K562 (cell line): ENCODE data around the gene PCED1B. TPM values are rescaled to one million over a fixed set of nuclear protein-coding genes. Genes with fewer than 3 reads are reported as not detected.

Experiments
- ATAC-seq: fragments of 200-7000 bp; cut with Tn5 transposase; 3 replicates; pipeline ENCODE4 v1.9.1; 2020; ENCODE audit warnings: moderate library complexity
- BruUV-seq: library from RNA; stranded (reverse); fragments of 400-500 nt; replicated peaks from 2 replicates; lab custom pipeline; 2021; lab: Mats Ljungman, UMichigan
- CTCF ChIA-PET: fragments of 300-600 bp; formaldehyde crosslinking; extraction: SDS; loops from one replicate; lab custom pipeline; 2021; ENCODE audit warnings: low intra/inter-chr PET ratio; lab: Yijun Ruan, JAX
- POLR2A ChIA-PET: fragments of 300-600, 350-650 bp; sonication (Branson Sonifier 250); formaldehyde crosslinking; extraction: SDS; loops from one replicate; lab custom pipeline; 2021; ENCODE audit warnings: antibody characterized with exemption, inconsistent platforms; lab: Yijun Ruan, JAX
- DNase-seq, 4 experiments: peaks; one replicate each; pipeline versions ENCODE4 v3.0.0 to v3.0.0-alpha.2; 2011 to 2018; ENCODE audit warnings: low spot score in 3 of 4, mixed read lengths in 3 of 4; ENCODE audit errors: extremely low read depth in 1 of 4
- FAIRE-seq: peaks from 2 replicates; lab custom pipeline; 2011; peaks lifted over from hg19 to GRCh38; lab: Jason Lieb, UNC
- H2AFZ ChIP-seq: 2 replicates; pipeline ENCODE4 v1.6.0; 2011; ENCODE audit warnings: low read depth, low read length, control low read depth, inconsistent platforms
- H3K27ac ChIP-seq: fragments of 200-600 bp; 3 replicates; pipeline ENCODE4 v1.8.0; 2011; ENCODE audit warnings: low read depth, mild to moderate bottlenecking, control low read depth, inconsistent platforms, low read length, moderate library complexity, mixed read lengths; ENCODE audit errors: extremely low read depth
- H3K27me3 ChIP-seq, 2 experiments: fragments of 300-600 bp in 1 of 2; 2 replicates in 1 of 2; 3 replicates in 1 of 2; pipeline versions ENCODE4 v1.6.0 to v1.8.0; 2011; ENCODE audit warnings: inconsistent platforms in 2 of 2, low read length in 2 of 2, mild to moderate bottlenecking in 1 of 2, mixed read lengths in 1 of 2, moderate library complexity in 1 of 2; ENCODE audit not compliant: control insufficient read depth in 2 of 2, insufficient read depth in 2 of 2
- H3K36me3 ChIP-seq: fragments of 300-600 bp; 3 replicates; pipeline ENCODE4 v1.8.0; 2011; ENCODE audit warnings: mild to moderate bottlenecking, low read length, inconsistent platforms; ENCODE audit not compliant: control insufficient read depth, insufficient read depth
- H3K4me1 ChIP-seq, 2 experiments: fragments of 200-600 bp in 1 of 2; replicated peaks in 1 of 2; 2 replicates in 1 of 2; 3 replicates in 1 of 2; pipeline versions ENCODE4 v1.5.1 to v1.8.0; 2011; ENCODE audit warnings: inconsistent platforms in 2 of 2, low read length in 2 of 2, mild to moderate bottlenecking in 1 of 2, mixed read lengths in 1 of 2, moderate library complexity in 1 of 2; ENCODE audit not compliant: control insufficient read depth in 2 of 2, insufficient read depth in 2 of 2
- H3K4me2 ChIP-seq: 2 replicates; pipeline ENCODE4 v1.6.1; 2011; ENCODE audit warnings: low read length, control low read depth, inconsistent platforms, mixed read lengths; ENCODE audit not compliant: insufficient read depth
- H3K4me3 ChIP-seq: fragments of 200-600 bp; sonication (generic), shearing (Covaris generic); 2 replicates; pipeline ENCODE4 v1.5.1; 2016; ENCODE audit warnings: control low read depth, inconsistent platforms
- H3K79me2 ChIP-seq: fragments of 200-600 bp; 3 replicates; pipeline ENCODE4 v1.8.0; 2011; ENCODE audit warnings: low read length, inconsistent platforms; ENCODE audit not compliant: control insufficient read depth, insufficient read depth
- H3K9ac ChIP-seq, 2 experiments: 2 replicates each; pipeline versions ENCODE4 v1.6.0 to v1.6.1; 2011; ENCODE audit warnings: low read depth in 2 of 2, low read length in 2 of 2, control low read depth in 1 of 2, inconsistent platforms in 1 of 2, mild to moderate bottlenecking in 1 of 2, mixed read lengths in 1 of 2; ENCODE audit not compliant: insufficient read depth in 1 of 2
- H3K9me1 ChIP-seq: one replicate; pipeline ENCODE4 v1.6.0; 2011; ENCODE audit warnings: inconsistent platforms, mild to moderate bottlenecking, low read length, moderate library complexity; ENCODE audit not compliant: control insufficient read depth, insufficient read depth
- H3K9me3 ChIP-seq: replicated peaks from 2 replicates; pipeline ENCODE4 v1.5.1; 2011; ENCODE audit warnings: low read depth, low read length, inconsistent platforms; ENCODE audit not compliant: control insufficient read depth, insufficient read depth
- H4K20me1 ChIP-seq: replicated peaks from 2 replicates; pipeline ENCODE4 v1.6.1; 2011; ENCODE audit warnings: low read length, inconsistent platforms, mixed read lengths; ENCODE audit not compliant: control insufficient read depth, insufficient read depth
- ARID1B ChIP-seq: fragments of 450-650 bp; IDR thresholded peaks from 2 replicates; pipeline ENCODE4 v1.6.1; 2016; ENCODE audit warnings: antibody characterized with exemption, mild to moderate bottlenecking, inconsistent platforms
- CBFA2T3 ChIP-seq: fragments of 450-650 bp; IDR thresholded peaks from 2 replicates; pipeline ENCODE4 v1.6.1; 2017
- DDX20 ChIP-seq: fragments of 450-650 bp; IDR thresholded peaks from 2 replicates; pipeline ENCODE4 v1.6.1; 2016; ENCODE audit warnings: missing genetic modification characterization, low read depth, mild to moderate bottlenecking, missing compliant biosample characterization, moderate library complexity
- FIP1L1 ChIP-seq: fragments of 200-400 bp; formaldehyde crosslinking; IDR thresholded peaks from 2 replicates; pipeline ENCODE4 v1.6.1; 2018; ENCODE audit warnings: mild to moderate bottlenecking, low read depth, low read length; ENCODE audit not compliant: poor library complexity, severe bottlenecking
- KDM1A ChIP-seq, 2 experiments: fragments of 450-650 bp; IDR thresholded peaks; 2 replicates each; pipeline ENCODE4 v1.6.1; 2016; ENCODE audit warnings: mild to moderate bottlenecking in 2 of 2
- NEUROD1 ChIP-seq: fragments of 150-350 bp; IDR thresholded peaks from 2 replicates; pipeline ENCODE4 v1.6.1; 2014; ENCODE audit warnings: borderline replicate concordance, low read length, low read depth; ENCODE audit not compliant: partially characterized antibody
- NFE2 ChIP-seq: IDR thresholded peaks from 2 replicates; pipeline ENCODE4 v1.6.1; 2014; ENCODE audit warnings: antibody characterized with exemption, low read depth
- NFRKB ChIP-seq: fragments of 450-650 bp; IDR thresholded peaks from 2 replicates; pipeline ENCODE4 v1.6.1; 2016; ENCODE audit warnings: low read depth
- PML ChIP-seq: IDR thresholded peaks from 2 replicates; pipeline ENCODE4 v1.6.1; 2012; ENCODE audit warnings: low read length, inconsistent platforms
- ZNF140 ChIP-seq: fragments of 250-450 bp; sonication (Bioruptor Pico); IDR thresholded peaks from 2 replicates; pipeline ENCODE4 v1.8.0; 2021; ENCODE audit warnings: moderate library complexity, mild to moderate bottlenecking, inconsistent platforms
- ZNF24 ChIP-seq: fragments of 450-650 bp; IDR thresholded peaks from 2 replicates; pipeline ENCODE4 v1.6.1; 2016
- WGBS: fragments of 100-300 bp; shearing (Covaris generic); methylation state at CpG from one replicate; pipeline ENCODE4 v1.1.6; 2016; ENCODE audit warnings: low coverage, mixed read lengths; ENCODE audit not compliant: insufficient coverage; ENCODE audit errors: missing lambda C conversion rate; 5-methylcytosine and 5-hydroxymethylcytosine counted together
- in situ Hi-C: fragments of 300-500 bp; cut with MboI; formaldehyde crosslinking; loops from 4 replicates; pipeline ENCODE4 v1.15.0; 2018; ENCODE audit warnings: inconsistent platforms, mixed read lengths
- intact Hi-C: fragments of 100-400 bp; cut with micrococcal nuclease; formaldehyde crosslinking; loops from 2 replicates; pipeline ENCODE4 v1.14.2; 2022
- polyA plus RNA-seq, 8 experiments: library from polyadenylated mRNA; depleted of rRNA in 4 of 8; stranded (reverse) in 5 of 8; unstranded in 3 of 8; fragments of >200 nt; fragmentation: Nextera tagmentation in 2 of 8; fragmentation: Illumina TruSeq in 1 of 8; extraction: Ambion mirVana in 2 of 8; extraction: Trizol in 1 of 8; gene quantifications; 2 replicates each; pipeline versions ENCODE4 v1.2.1 to v1.2.3, GENCODE V29; 2011 to 2014; ENCODE audit warnings: inconsistent platforms in 1 of 8, missing spikeins in 1 of 8
- total RNA-seq, 7 experiments: library from RNA; depleted of rRNA in 6 of 7; stranded (reverse); fragments of >200 nt in 6 of 7; fragmentation: Illumina TruSeq in 2 of 7; extraction: Trizol in 2 of 7; gene quantifications; 2 replicates each; pipeline versions ENCODE4 v1.2.1 to v1.2.3, GENCODE V29; 2011 to 2021; ENCODE audit warnings: low replicate concordance in 1 of 7

The PCED1B gene
- total and polyA plus RNA-seq, 9 of the 15 experiments (the other 6 are each of a cell fraction or from before 2014, with no cell fraction given), result 1.2 to 9.3 (median 2.5) TPM

- in situ Hi-C loops, result no loop called here
- Histone ChIP-seq H2AFZ (no peak overlapping the region), H3K27ac (no peak overlapping the region), H3K36me3 (no peaks in the 10 kb centered on the region), H3K9me1 (no peaks in the 10 kb centered on the region), H3K9me3 (no peaks in the 10 kb centered on the region), H3K4me1 (peaks cover 0 to 9% of the 10 kb centered on the region in 2 experiments; a peak in 3 of 5 replicates), H3K4me2 (no peak overlapping the region), H3K79me2 (no peaks in the 10 kb centered on the region), H3K9ac (no peak overlapping the region), H3K27me3 (no peaks in the 10 kb centered on the region), H4K20me1 (no peaks in the 10 kb centered on the region), H3K4me3 (no peak overlapping the region)
- BruUV-seq, result no TSS peak
- TF ChIP-seq KDM1A (IDR thresholded peaks at IDR 0.05), result no peak
- no peak for TF ChIP-seq DDX20
- TF ChIP-seq FIP1L1, result no peak
- TF ChIP-seq NFE2, result no peak
- no peak for TF ChIP-seq PML
- no peak for TF ChIP-seq ZNF24
- no peak for TF ChIP-seq CBFA2T3
- TF ChIP-seq ZNF140, result no peak
- no peak for FAIRE-seq
- DNase-seq, result no peak
- no peak for ATAC-seq
- CTCF ChIA-PET, result no interaction called here
- intact Hi-C loops, result no loop called here
- 69% methylated on average over 6 of the region's 6 CpGs for WGBS
- POLR2A ChIA-PET, result no interaction called here
Measured at GRCh38 chr12:47111854-47112253, 32.4 kb downstream of the PCED1B start.

- H3K9ac ChIP-seq, result no peak overlapping the region
- ATAC-seq, result no peak
- intact Hi-C loops (no loop called here), in situ Hi-C loops (no loop called here)
- H3K9me1 ChIP-seq, result no peaks in the 10 kb centered on the region
- H3K36me3 ChIP-seq, result no peaks in the 10 kb centered on the region
- BruUV-seq, result no TSS peak
- no peak overlapping the region for H3K4me3 ChIP-seq
- FAIRE-seq, result no peak
- no peak overlapping the region for H3K4me2 ChIP-seq
- no peaks in the 10 kb centered on the region for H3K9me3 ChIP-seq
- H2AFZ ChIP-seq, result no peak overlapping the region
- no peak for DNase-seq
- H3K27ac ChIP-seq, result no peak overlapping the region
- H3K27me3 ChIP-seq, result no peaks in the 10 kb centered on the region
- POLR2A ChIA-PET, result interaction anchor here (1.4 kb wide), 1 partner anchor 25 kb away, joined by 3 read pairs; no protein-coding TSS in a partner anchor
- 78% methylated on average over 2 of the region's 2 CpGs for WGBS
- H3K79me2 ChIP-seq, result no peaks in the 10 kb centered on the region
- TF ChIP-seq NEUROD1 (no peak), NFRKB (no peak), ARID1B (no peak)
- TF ChIP-seq, all 486 proteins: peak for 0
- CTCF ChIA-PET, result no interaction called here
- H3K4me1 ChIP-seq, result peaks cover 0 to 9% of the 10 kb centered on the region in 2 experiments; a peak in 3 of 5 replicates
- H4K20me1 ChIP-seq, result no peaks in the 10 kb centered on the region
Measured at GRCh38 chr12:47112679-47113078, 33.3 kb downstream of the PCED1B start.
